GM18907 (cell line): ENCODE results near the gene OXCT2.

Experiments
- ATAC-seq: cut with Tn5 transposase; IDR thresholded peaks from one replicate; pipeline ENCODE4 v1.9.1; 2021; ENCODE audit warnings: mild to moderate bottlenecking, moderate library complexity; ENCODE audit not compliant: unreplicated experiment

The OXCT2 gene

GRCh38 chr1:39737546-39738169 is 33.5 kb downstream of the OXCT2 start:
- ATAC-seq, result no peak

- ATAC-seq, result no peak
Measured at GRCh38 chr1:39735731-39736130, 35.4 kb downstream of the OXCT2 start.

GRCh38 chr1:39733161-39733560 is 38.0 kb downstream of the OXCT2 start:
- ATAC-seq, result no peak

GRCh38 chr1:39732730-39733129 is 38.4 kb downstream of the OXCT2 start:
- no peak for ATAC-seq

- ATAC-seq, result no peak
Measured at GRCh38 chr1:39729842-39730241, 41.3 kb downstream of the OXCT2 start.

- ATAC-seq, result no peak
Measured at GRCh38 chr1:39729030-39729429, 42.1 kb downstream of the OXCT2 start.

- ATAC-seq, result no peak
Measured at GRCh38 chr1:39727932-39728317, 43.2 kb downstream of the OXCT2 start.

GRCh38 chr1:39727221-39727931 is 43.8 kb downstream of the OXCT2 start:
- ATAC-seq, result no peak

- no peak for ATAC-seq
Measured at GRCh38 chr1:39726600-39726999, 44.5 kb downstream of the OXCT2 start.

GRCh38 chr1:39722495-39722894 is 48.7 kb downstream of the OXCT2 start:
- ATAC-seq, result no peak

GRCh38 chr1:39721664-39722063 is 49.5 kb downstream of the OXCT2 start:
- ATAC-seq, result no peak

- ATAC-seq, result no peak
Measured at GRCh38 chr1:39720094-39720999, 50.8 kb downstream of the OXCT2 start.
